Thoracic aorta (tissue), 2 donors: ENCODE data around the gene ZC3HAV1. TPM values are rescaled to one million over a fixed set of nuclear protein-coding genes. Genes with fewer than 3 reads are reported as not detected.

Source experiments
- ATAC-seq: fragments of 150-250 bp; one replicate; pipeline ENCODE4 v1.8.0; 2017; ENCODE audit warnings: low read depth; ENCODE audit not compliant: insufficient number of reproducible peaks, low FRiP score
- DNase-seq: peaks from one replicate; pipeline ENCODE4 v3.0.0-alpha.2; 2020; ENCODE audit warnings: low spot score
- H3K27ac ChIP-seq, 2 donors: fragments of 200-600 bp; sonication (generic); 1 replicate in 1 of 2; 2 replicates in 1 of 2; pipeline ENCODE4 v1.5.1; 2016; ENCODE audit warnings: mild to moderate bottlenecking in 2 of 2, moderate library complexity in 2 of 2
- H3K27me3 ChIP-seq: fragments of 200-600 bp; sonication (generic); replicated peaks from 2 replicates; pipeline ENCODE4 v1.6.0; 2016; ENCODE audit warnings: mild to moderate bottlenecking; ENCODE audit not compliant: insufficient read depth
- H3K36me3 ChIP-seq: fragments of 200-600 bp; sonication (generic); one replicate; pipeline ENCODE4 v1.5.1; 2016
- H3K4me1 ChIP-seq, 2 donors: fragments of 200-600 bp; sonication (generic); 1 replicate in 1 of 2; 2 replicates in 1 of 2; pipeline versions ENCODE4 v1.5.1 to v1.6.0; 2016; ENCODE audit warnings: low read depth in 2 of 2, mild to moderate bottlenecking in 1 of 2; ENCODE audit not compliant: control insufficient read depth in 1 of 2
- H3K4me3 ChIP-seq: fragments of 200-600 bp; sonication (generic); 2 replicates; pipeline ENCODE4 v1.5.1; 2016; ENCODE audit warnings: mild to moderate bottlenecking
- H3K9me3 ChIP-seq: fragments of 200-600 bp; sonication (generic); 2 replicates; pipeline ENCODE4 v1.5.1; 2016
- CTCF ChIP-seq: fragments of 200-600 bp; sonication (generic); IDR thresholded peaks from one replicate; pipeline ENCODE4 v1.5.1; 2019; ENCODE audit warnings: antibody characterized with exemption
- total RNA-seq, 2 donors: library from RNA; depleted of rRNA; stranded (reverse); fragments of >200 nt; gene quantifications; one replicate each; pipeline versions ENCODE4 v1.1.0 to v1.2.3, GENCODE V29; 2016

Gene ZC3HAV1
- total RNA-seq, 2 donors from 2014 or later = 32.5 to 47.6 TPM

- TF ChIP-seq CTCF = no peak
- ATAC-seq (no peak), DNase-seq (no peak)
- Histone ChIP-seq H3K4me1 (no peaks in the 10 kb centered on the region), H3K9me3 (no peaks in the 10 kb centered on the region), H3K27ac (no peak overlapping the region), H3K36me3 (no peaks in the 10 kb centered on the region), H3K4me3 (no peak overlapping the region), H3K27me3 (no peaks in the 10 kb centered on the region)
Measured at GRCh38 chr7:139004321-139005090, 105.0 kb downstream of the ZC3HAV1 start.

GRCh38 chr7:138999414-138999813, 110.1 kb downstream of the ZC3HAV1 start:
- H3K4me3 ChIP-seq = no peak overlapping the region

More at GRCh38 chr7:138999414-138999813, 110.1 kb downstream of the ZC3HAV1 start:
- no peaks in the 10 kb centered on the region for H3K4me1 ChIP-seq
- ATAC-seq (no peak), DNase-seq (no peak)
- H3K36me3 ChIP-seq = no peaks in the 10 kb centered on the region
- H3K27me3 ChIP-seq = no peaks in the 10 kb centered on the region
- no peaks in the 10 kb centered on the region for H3K9me3 ChIP-seq
- H3K27ac ChIP-seq = no peak overlapping the region
- no peak for TF ChIP-seq CTCF

Other genes with a start within 250 kb of the ZC3HAV1 start
- gene KIAA1549, start 128.3 kb downstream of the ZC3HAV1 start, total RNA-seq = 1 to 10 TPM in 1 of 2 donors, under 1 TPM in 1; 0.95 to 1.8 TPM
- gene ZC3HAV1L, start 73.7 kb downstream of the ZC3HAV1 start, total RNA-seq = 10 to 100 TPM; 10.4 to 22.7 TPM
- gene UBN2, start 121.5 kb upstream of the ZC3HAV1 start, total RNA-seq = 10 to 100 TPM; 13.4 to 18.8 TPM
- gene FMC1, start 231.6 kb upstream of the ZC3HAV1 start, total RNA-seq = 10 to 100 TPM in 1 of 2 donors, 1 to 10 TPM in 1; 7.9 to 11.4 TPM